Lung (tissue), 16 donors: ENCODE measurements around the gene FAM217B. TPM values are rescaled to one million over a fixed set of nuclear protein-coding genes. Genes with fewer than 3 reads are reported as not detected.

Experiments
- ATAC-seq: fragments of 200-7000 bp; cut with Tn5 transposase; one replicate; pipeline ENCODE4 v1.9.1; 2020; ENCODE audit warnings: moderate number of reproducible peaks; ENCODE audit not compliant: insufficient read depth, low FRiP score
- DNase-seq, 3 donors: peaks; one replicate each; pipeline ENCODE4 v3.0.0-alpha.2; 2013 to 2017
- H3K27ac ChIP-seq, 2 donors: one replicate each; pipeline ENCODE4 v1.5.1; 2013; ENCODE audit warnings: mild to moderate bottlenecking in 2 of 2, moderate library complexity in 2 of 2, control low read depth in 1 of 2, inconsistent platforms in 1 of 2, low read depth in 1 of 2, low read length in 1 of 2
- H3K27me3 ChIP-seq, 3 donors: one replicate each; pipeline ENCODE4 v1.5.1; 2013; ENCODE audit warnings: low read length in 2 of 3; ENCODE audit not compliant: control insufficient read depth in 3 of 3, insufficient read depth in 3 of 3
- H3K36me3 ChIP-seq, 4 donors: one replicate each; pipeline ENCODE4 v1.5.1; 2013; ENCODE audit warnings: low read length in 4 of 4, mild to moderate bottlenecking in 1 of 4, moderate library complexity in 1 of 4; ENCODE audit not compliant: control insufficient read depth in 4 of 4, insufficient read depth in 4 of 4
- H3K4me1 ChIP-seq, 5 donors: one replicate each; pipeline ENCODE4 v1.5.1; 2013; ENCODE audit warnings: low read length in 5 of 5, mild to moderate bottlenecking in 2 of 5, moderate library complexity in 1 of 5; ENCODE audit not compliant: control insufficient read depth in 5 of 5, insufficient read depth in 5 of 5
- H3K4me3 ChIP-seq: one replicate; pipeline ENCODE4 v1.5.1; 2013; ENCODE audit warnings: mild to moderate bottlenecking, control low read depth, moderate library complexity
- H3K9ac ChIP-seq, 2 donors: one replicate each; pipeline ENCODE4 v1.5.1; 2013; ENCODE audit warnings: low read length in 2 of 2, control low read depth in 1 of 2; ENCODE audit not compliant: insufficient read depth in 1 of 2
- H3K9me3 ChIP-seq, 4 donors: one replicate each; pipeline ENCODE4 v1.5.1; 2013; ENCODE audit warnings: low read length in 3 of 4, mild to moderate bottlenecking in 1 of 4, moderate library complexity in 1 of 4; ENCODE audit not compliant: control insufficient read depth in 4 of 4, insufficient read depth in 3 of 4
- WGBS, 2 donors: extraction: QIAGEN DNeasy Blood & Tissue Kit; methylation state at CpG; one replicate each; pipeline ENCODE4 v1.1.7; 2013; 5-methylcytosine and 5-hydroxymethylcytosine counted together
- long read RNA-seq, 5 donors: transcript quantifications; one replicate each; lab custom pipeline, GENCODE V29; 2026
- polyA plus RNA-seq, 2 donors: library from polyadenylated mRNA; stranded (reverse); fragments of 200-250 nt; gene quantifications; one replicate each; pipeline ENCODE4 v1.2.1, GENCODE V29; 2013
- total RNA-seq, 2 donors: library from RNA; depleted of rRNA in 1 of 2; stranded (reverse); fragments of >200 nt in 1 of 2; gene quantifications; one replicate each; pipeline ENCODE4 v1.2.1, GENCODE V29; 2014 to 2021
- TF ChIP-seq, protein P1 (sequence below): IDR thresholded peaks from 2 replicates; pipeline ENCODE4 v1.5.1; 2012; ENCODE audit warnings: mild to moderate bottlenecking; ENCODE audit errors: control extremely low read depth, extremely low read depth
- donor health status: control.
- donor health status: control.
- donor health status: Bipolar disorder and iron deficiency.
- donor health status: healthy.
- donor health status: DM: yes; HTN: yes; CAD: no.

The FAM217B gene, protein sequence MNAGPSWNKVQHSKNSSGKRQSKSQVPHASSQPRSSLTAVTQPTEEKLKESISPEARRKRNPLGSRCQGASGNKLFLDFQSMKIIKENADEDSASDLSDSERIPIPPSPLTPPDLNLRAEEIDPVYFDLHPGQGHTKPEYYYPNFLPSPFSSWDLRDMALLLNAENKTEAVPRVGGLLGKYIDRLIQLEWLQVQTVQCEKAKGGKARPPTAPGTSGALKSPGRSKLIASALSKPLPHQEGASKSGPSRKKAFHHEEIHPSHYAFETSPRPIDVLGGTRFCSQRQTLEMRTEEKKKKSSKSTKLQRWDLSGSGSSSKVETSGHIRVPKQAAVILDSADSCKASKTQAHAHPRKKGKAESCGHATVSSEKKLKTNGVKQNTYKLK
- total RNA-seq (10 to 100 TPM; 15.1 to 18.5 TPM), polyA plus RNA-seq (1 to 10 TPM; 4.9 to 5.3 TPM)
- long read RNA-seq, donor 1, full-length matches to known transcripts, result 8 of 8 reads
- long read RNA-seq, donor 1, partial matches to known transcripts, result 0 of 8 reads
- long read RNA-seq, donor 1, other reads (novel, unspliced or antisense), result 0 of 8 reads
- long read RNA-seq, donor 2, full-length matches to known transcripts, result 4 of 4 reads
- long read RNA-seq, donor 2, partial matches to known transcripts, result 0 of 4 reads
- long read RNA-seq, donor 2, other reads (novel, unspliced or antisense), result 0 of 4 reads
- long read RNA-seq, donor 3, full-length matches to known transcripts, result 3 of 3 reads
- long read RNA-seq, donor 3, partial matches to known transcripts, result 0 of 3 reads
- long read RNA-seq, donor 3, other reads (novel, unspliced or antisense), result 0 of 3 reads
- long read RNA-seq, donor 4, full-length matches to known transcripts, result 3 of 3 reads
- long read RNA-seq, donor 4, partial matches to known transcripts, result 0 of 3 reads
- long read RNA-seq, donor 4, other reads (novel, unspliced or antisense), result 0 of 3 reads
- long read RNA-seq, donor 5, full-length matches to known transcripts, result 4 of 4 reads
- long read RNA-seq, donor 5, partial matches to known transcripts, result 0 of 4 reads
- long read RNA-seq, donor 5, other reads (novel, unspliced or antisense), result 0 of 4 reads

DNA sequence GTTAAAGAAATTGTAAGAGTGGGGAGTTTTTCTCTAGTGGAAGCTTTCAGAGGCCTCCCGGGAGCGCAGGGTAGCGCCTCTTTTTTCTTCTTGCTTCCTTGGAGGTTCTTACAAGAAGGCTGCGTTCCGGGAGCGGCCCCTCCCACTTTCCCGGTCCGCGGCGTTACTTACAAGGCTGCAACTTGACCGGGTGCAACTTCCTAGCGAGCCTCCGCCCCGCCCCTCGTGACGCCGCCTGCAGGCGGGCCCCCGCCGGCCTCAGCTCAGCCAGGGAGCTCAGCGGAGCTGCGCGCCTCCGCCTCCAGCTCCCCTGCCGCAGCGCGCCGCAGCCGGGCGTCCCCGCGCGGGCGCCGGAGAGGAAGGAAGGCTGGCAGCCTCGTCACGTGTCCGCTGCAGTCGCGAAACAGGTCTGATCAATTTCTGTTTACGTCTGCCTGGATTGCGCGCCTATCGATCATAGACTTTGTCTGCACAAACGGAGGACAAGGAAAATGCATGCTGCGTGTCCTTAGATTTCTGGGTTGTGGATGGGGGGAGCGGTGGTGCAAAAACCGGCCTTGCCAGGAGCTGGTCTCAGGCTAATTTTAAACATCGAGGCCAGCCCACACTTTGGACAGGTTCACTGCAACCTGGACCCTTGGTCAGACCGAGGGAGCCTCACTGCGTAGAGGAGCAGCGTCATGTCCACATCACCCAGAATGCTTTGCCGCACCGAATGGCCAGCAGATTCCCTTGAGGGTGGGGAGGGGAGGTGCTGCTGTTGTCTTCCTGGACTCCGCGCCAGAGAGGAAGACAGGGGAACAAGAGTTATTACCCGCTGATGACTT is at the start of gene FAM217B, which contains the start of gene PPP1R3D:
Gene FAM217B (plus strand): TSS at position 261 of the 827 bp plus-strand sequence. CDS start 3,555 bp downstream, outside the sequence.
Gene PPP1R3D (minus strand): TSS at position 177 of the 827 bp plus-strand sequence. CDS start 374 bp downstream, outside the sequence.
- peak within 1 kb of the TSS; percentile 73 for H3K4me3 ChIP-seq
- WGBS, 2 donors, result 0% methylated on average over 57 of the region's 57 CpGs
- peak within 1 kb of the TSS; percentile 75 to 89 for H3K9ac ChIP-seq
- TF ChIP-seq, protein P1, sequence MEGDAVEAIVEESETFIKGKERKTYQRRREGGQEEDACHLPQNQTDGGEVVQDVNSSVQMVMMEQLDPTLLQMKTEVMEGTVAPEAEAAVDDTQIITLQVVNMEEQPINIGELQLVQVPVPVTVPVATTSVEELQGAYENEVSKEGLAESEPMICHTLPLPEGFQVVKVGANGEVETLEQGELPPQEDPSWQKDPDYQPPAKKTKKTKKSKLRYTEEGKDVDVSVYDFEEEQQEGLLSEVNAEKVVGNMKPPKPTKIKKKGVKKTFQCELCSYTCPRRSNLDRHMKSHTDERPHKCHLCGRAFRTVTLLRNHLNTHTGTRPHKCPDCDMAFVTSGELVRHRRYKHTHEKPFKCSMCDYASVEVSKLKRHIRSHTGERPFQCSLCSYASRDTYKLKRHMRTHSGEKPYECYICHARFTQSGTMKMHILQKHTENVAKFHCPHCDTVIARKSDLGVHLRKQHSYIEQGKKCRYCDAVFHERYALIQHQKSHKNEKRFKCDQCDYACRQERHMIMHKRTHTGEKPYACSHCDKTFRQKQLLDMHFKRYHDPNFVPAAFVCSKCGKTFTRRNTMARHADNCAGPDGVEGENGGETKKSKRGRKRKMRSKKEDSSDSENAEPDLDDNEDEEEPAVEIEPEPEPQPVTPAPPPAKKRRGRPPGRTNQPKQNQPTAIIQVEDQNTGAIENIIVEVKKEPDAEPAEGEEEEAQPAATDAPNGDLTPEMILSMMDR, result no peak
- peaks cover 8 to 63% (median 21%) of the 10 kb centered on the region in 5 donors for H3K4me1 ChIP-seq
- peak; percentile 97 for ATAC-seq
- H3K36me3 ChIP-seq, result peaks cover 0 to 18% (median 8%) of the 10 kb centered on the region in 4 donors
- peak; percentile 97 to 99 (median 98) for DNase-seq
- peak within 1 kb of the TSS; percentile 97 to 100 for H3K27ac ChIP-seq
- H3K27me3 ChIP-seq, result no peaks in the 10 kb centered on the region
- no peaks in the 10 kb centered on the region for H3K9me3 ChIP-seq

DNA sequence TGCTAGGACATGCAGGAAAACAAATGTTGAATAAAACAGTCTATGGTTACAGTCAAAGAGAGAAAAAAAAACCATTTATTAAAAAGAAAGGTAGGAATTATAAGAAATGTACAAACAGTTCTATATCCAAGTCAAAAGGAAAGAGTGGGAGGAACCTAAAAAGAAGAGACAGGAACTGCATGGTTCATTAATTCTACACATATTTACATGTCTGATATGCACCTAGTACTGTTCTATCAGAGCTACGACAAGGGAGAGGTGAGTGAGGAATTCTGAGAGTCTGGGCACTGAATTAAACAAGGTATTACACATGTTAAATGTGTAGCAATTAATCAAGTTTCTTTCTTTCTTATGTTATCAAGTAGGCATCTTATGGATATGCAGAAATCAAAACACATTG is 48.6 kb upstream of the FAM217B start:
- no peaks in the 10 kb centered on the region for H3K36me3 ChIP-seq
- TF ChIP-seq, protein P1, result no peak
- no peak overlapping the region for H3K27ac ChIP-seq
- H3K4me1 ChIP-seq, result no peaks in the 10 kb centered on the region
- no peaks in the 10 kb centered on the region for H3K27me3 ChIP-seq
- WGBS, 2 donors, result 83 to 89% methylated on average over 1 of the region's 1 CpG
- no peak overlapping the region for H3K4me3 ChIP-seq
- ATAC-seq (no peak), DNase-seq (no peak)
- H3K9ac ChIP-seq, result no peak overlapping the region
- no peaks in the 10 kb centered on the region for H3K9me3 ChIP-seq

DNA sequence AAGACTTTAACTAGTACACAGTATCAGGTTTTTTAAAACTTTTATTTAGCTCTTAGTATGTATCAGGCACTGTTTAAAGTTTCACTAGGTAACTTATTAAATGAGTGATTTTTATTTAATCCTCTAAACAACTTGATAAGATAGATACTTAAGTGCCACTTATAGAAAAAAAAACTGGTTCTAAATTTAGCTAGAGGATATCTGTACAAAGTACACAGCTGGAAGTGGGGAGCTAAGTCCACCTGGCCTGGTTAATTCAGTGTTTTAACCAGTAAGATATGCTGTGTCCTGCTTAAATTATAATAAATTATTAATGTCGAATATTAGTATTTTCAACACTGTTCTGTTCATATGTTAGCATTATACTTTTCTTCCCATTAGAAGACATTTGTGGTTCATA is 44.3 kb upstream of the FAM217B start:
- no peak for ATAC-seq
- Histone ChIP-seq H3K4me3 (no peak overlapping the region), H3K27ac (no peak overlapping the region)

More for the DNA sequence above, 44.3 kb upstream of the FAM217B start:
- DNase-seq, result no peak
- no peaks in the 10 kb centered on the region for H3K4me1 ChIP-seq
- no peak overlapping the region for H3K9ac ChIP-seq
- H3K9me3 ChIP-seq, result no peaks in the 10 kb centered on the region
- TF ChIP-seq, protein P1, result no peak
- 79 to 84% methylated on average over 1 of the region's 1 CpG for WGBS, 2 donors
- H3K36me3 ChIP-seq, result no peaks in the 10 kb centered on the region
- H3K27me3 ChIP-seq, result no peaks in the 10 kb centered on the region
